ENCODE measurements around the gene TYMS. TPM values are rescaled to one million over a fixed set of nuclear protein-coding genes. Genes with fewer than 3 reads are reported as not detected.

TYMS gene
- total RNA-seq, 1 donor from 2014 or later: 269 TPM

GRCh38 chr18:623761-624620 is 33.5 kb upstream of the TYMS start:
- Mint-ChIP-seq H3K4me3 (no peak overlapping the region), H3K27me3 (peaks cover 41% of the 10 kb centered on the region), H3K4me1 (peaks cover 2% of the 10 kb centered on the region), H3K9me3 (no peaks in the 10 kb centered on the region), H3K27ac (no peak overlapping the region), H3K36me3 (ENCODE audit: low read depth) (no peaks in the 10 kb centered on the region)
- intact Hi-C loops (cut with micrococcal nuclease): loop anchor here (1.0 to 5.0 kb wide), 4 partner anchors 33 to 215 kb away; partner anchors contain the start of genes ENOSF1 and TYMS
- peak; percentile 89 for DNase-seq

- Mint-ChIP-seq H3K27ac (no peak overlapping the region), H3K9me3 (no peaks in the 10 kb centered on the region), H3K27me3 (peaks cover 33% of the 10 kb centered on the region), H3K4me1 (peaks cover 7% of the 10 kb centered on the region), H3K4me3 (no peak overlapping the region), H3K36me3 (ENCODE audit: low read depth) (no peaks in the 10 kb centered on the region)
- intact Hi-C loops (cut with micrococcal nuclease): no loop called here
- DNase-seq: no peak
These were observed 30.2 kb upstream of the TYMS start for GRCh38 chr18:627231-627630.

GRCh38 chr18:629269-630150 is 27.9 kb upstream of the TYMS start:
- intact Hi-C loops (cut with micrococcal nuclease): no loop called here
- peaks cover 26% of the 10 kb centered on the region for H3K27me3 Mint-ChIP-seq
- H3K36me3 Mint-ChIP-seq (ENCODE audit: low read depth): no peaks in the 10 kb centered on the region
- H3K4me1 Mint-ChIP-seq: peaks cover 5% of the 10 kb centered on the region
- no peaks in the 10 kb centered on the region for H3K9me3 Mint-ChIP-seq
- no peak for DNase-seq
- H3K27ac Mint-ChIP-seq: no peak overlapping the region
- no peak overlapping the region for H3K4me3 Mint-ChIP-seq

- Mint-ChIP-seq H3K9me3 (no peaks in the 10 kb centered on the region), H3K27me3 (peaks cover 19% of the 10 kb centered on the region), H3K4me3 (no peak overlapping the region), H3K36me3 (ENCODE audit: low read depth) (no peaks in the 10 kb centered on the region), H3K27ac (no peak overlapping the region), H3K4me1 (peaks cover 5% of the 10 kb centered on the region)
- intact Hi-C loops (cut with micrococcal nuclease): no loop called here
- DNase-seq: no peak
These were observed 25.9 kb upstream of the TYMS start for GRCh38 chr18:631560-631959.

GRCh38 chr18:634551-635045 is 22.9 kb upstream of the TYMS start:
- Mint-ChIP-seq H3K36me3 (ENCODE audit: low read depth) (no peaks in the 10 kb centered on the region), H3K4me3 (no peak overlapping the region), H3K4me1 (peaks cover under 1% of the 10 kb centered on the region), H3K27ac (no peak overlapping the region), H3K9me3 (no peaks in the 10 kb centered on the region), H3K27me3 (peaks cover 15% of the 10 kb centered on the region)
- intact Hi-C loops (cut with micrococcal nuclease): no loop called here
- DNase-seq: no peak

GRCh38 chr18:635171-635570 is 22.3 kb upstream of the TYMS start:
- intact Hi-C loops (cut with micrococcal nuclease): no loop called here
- Mint-ChIP-seq H3K27ac (no peak overlapping the region), H3K27me3 (peaks cover 16% of the 10 kb centered on the region), H3K9me3 (no peaks in the 10 kb centered on the region), H3K4me3 (no peak overlapping the region), H3K36me3 (ENCODE audit: low read depth) (no peaks in the 10 kb centered on the region), H3K4me1 (no peaks in the 10 kb centered on the region)
- DNase-seq: no peak

- Mint-ChIP-seq H3K27me3 (peaks cover 24% of the 10 kb centered on the region), H3K4me1 (no peaks in the 10 kb centered on the region), H3K27ac (no peak overlapping the region), H3K36me3 (ENCODE audit: low read depth) (no peaks in the 10 kb centered on the region), H3K9me3 (no peaks in the 10 kb centered on the region), H3K4me3 (no peak overlapping the region)
- DNase-seq: no peak
- intact Hi-C loops (cut with micrococcal nuclease): no loop called here
These were observed 16.2 kb upstream of the TYMS start for GRCh38 chr18:641224-641623.

GRCh38 chr18:644395-645004 is 13.0 kb upstream of the TYMS start:
- intact Hi-C loops (cut with micrococcal nuclease): no loop called here
- no peaks in the 10 kb centered on the region for H3K9me3 Mint-ChIP-seq
- H3K4me1 Mint-ChIP-seq: no peaks in the 10 kb centered on the region
- no peak overlapping the region for H3K27ac Mint-ChIP-seq
- H3K27me3 Mint-ChIP-seq: peaks cover 21% of the 10 kb centered on the region
- H3K36me3 Mint-ChIP-seq (ENCODE audit: low read depth): no peaks in the 10 kb centered on the region
- DNase-seq: no peak
- no peak overlapping the region for H3K4me3 Mint-ChIP-seq

GRCh38 chr18:647304-647703 is 10.1 kb upstream of the TYMS start:
- Mint-ChIP-seq H3K4me1 (peaks cover 8% of the 10 kb centered on the region), H3K9me3 (no peaks in the 10 kb centered on the region), H3K27ac (no peak overlapping the region), H3K36me3 (ENCODE audit: low read depth) (no peaks in the 10 kb centered on the region), H3K27me3 (peaks cover 11% of the 10 kb centered on the region), H3K4me3 (no peak overlapping the region)
- intact Hi-C loops (cut with micrococcal nuclease): no loop called here
- no peak for DNase-seq

- peaks cover 1% of the 10 kb centered on the region for H3K27me3 Mint-ChIP-seq
- no peaks in the 10 kb centered on the region for H3K9me3 Mint-ChIP-seq
- no peaks in the 10 kb centered on the region for H3K36me3 Mint-ChIP-seq (ENCODE audit: low read depth)
- intact Hi-C loops (cut with micrococcal nuclease): no loop called here
- no peak overlapping the region for H3K27ac Mint-ChIP-seq
- H3K4me3 Mint-ChIP-seq: no peak overlapping the region
- no peak for DNase-seq
- peaks cover 12% of the 10 kb centered on the region for H3K4me1 Mint-ChIP-seq
These were observed 8.1 kb upstream of the TYMS start for GRCh38 chr18:649341-649740.

- H3K27ac Mint-ChIP-seq: peak overlapping the region; percentile 58
- no peaks in the 10 kb centered on the region for H3K36me3 Mint-ChIP-seq (ENCODE audit: low read depth)
- no peaks in the 10 kb centered on the region for H3K9me3 Mint-ChIP-seq
- intact Hi-C loops (cut with micrococcal nuclease): no loop called here
- no peaks in the 10 kb centered on the region for H3K27me3 Mint-ChIP-seq
- H3K4me1 Mint-ChIP-seq: peaks cover 14% of the 10 kb centered on the region
- peak; percentile 84 for DNase-seq
- peak overlapping the region; percentile 68 for H3K4me3 Mint-ChIP-seq
These were observed 7.0 kb upstream of the TYMS start for GRCh38 chr18:650428-650858.

GRCh38 chr18:652131-652530 is 5.3 kb upstream of the TYMS start:
- Mint-ChIP-seq H3K27me3 (no peaks in the 10 kb centered on the region), H3K27ac (no peak overlapping the region), H3K36me3 (ENCODE audit: low read depth) (peaks cover 4% of the 10 kb centered on the region), H3K4me3 (no peak overlapping the region), H3K9me3 (no peaks in the 10 kb centered on the region), H3K4me1 (peaks cover 25% of the 10 kb centered on the region)
- no peak for DNase-seq
- intact Hi-C loops (cut with micrococcal nuclease): no loop called here

GRCh38 chr18:653512-653911 is 3.9 kb upstream of the TYMS start:
- Mint-ChIP-seq H3K9me3 (no peaks in the 10 kb centered on the region), H3K4me3 (no peak overlapping the region), H3K27ac (no peak overlapping the region), H3K27me3 (no peaks in the 10 kb centered on the region), H3K4me1 (peaks cover 25% of the 10 kb centered on the region), H3K36me3 (ENCODE audit: low read depth) (peaks cover 6% of the 10 kb centered on the region)
- intact Hi-C loops (cut with micrococcal nuclease): no loop called here
- peak; percentile 27 for DNase-seq

Measured in activated CD4-positive, alpha-beta T cell treated with anti-CD3 and anti-CD28 coated beads, Interleukin-2, amount 10 ng/mL, durations not matched to agents 24 days and 14 days (primary cell).